H9 (cell line): ENCODE measurements around the gene MRPL9. TPM values are rescaled to one million over a fixed set of nuclear protein-coding genes. Genes with fewer than 3 reads are reported as not detected.

Experiments
- DNase-seq: peaks from one replicate; pipeline ENCODE4 v3.0.0-alpha.2; 2017
- H2AFZ ChIP-seq: one replicate; pipeline ENCODE4 v1.6.1; 2013; ENCODE audit warnings: mild to moderate bottlenecking, low read length, control low read depth, moderate library complexity
- H2AK5ac ChIP-seq: 2 replicates; pipeline ENCODE4 v1.6.1; 2013; ENCODE audit warnings: low read length, control low read depth, mixed read lengths; ENCODE audit not compliant: insufficient read length
- H2BK120ac ChIP-seq: one replicate; pipeline ENCODE4 v1.6.1; 2013; ENCODE audit warnings: low read depth, mild to moderate bottlenecking, low read length, control low read depth, inconsistent platforms; ENCODE audit not compliant: poor library complexity, severe bottlenecking
- H2BK12ac ChIP-seq: 2 replicates; pipeline ENCODE4 v1.6.1; 2013; ENCODE audit warnings: low read length, control low read depth, mixed read lengths, low read depth; ENCODE audit not compliant: insufficient read length
- H2BK15ac ChIP-seq: 2 replicates; pipeline ENCODE4 v1.6.1; 2013; ENCODE audit warnings: low read depth, low read length, control low read depth
- H2BK20ac ChIP-seq: one replicate; pipeline ENCODE4 v1.6.1; 2013; ENCODE audit warnings: low read depth, mild to moderate bottlenecking, low read length, control low read depth, inconsistent platforms; ENCODE audit not compliant: poor library complexity, severe bottlenecking
- H2BK5ac ChIP-seq: 2 replicates; pipeline ENCODE4 v1.6.1; 2013; ENCODE audit warnings: low read length, control low read depth, mixed read lengths; ENCODE audit not compliant: insufficient read length
- H3K14ac ChIP-seq: 2 replicates; pipeline ENCODE4 v1.6.1; 2013; ENCODE audit warnings: low read length, control low read depth; ENCODE audit not compliant: insufficient read depth
- H3K18ac ChIP-seq: 2 replicates; pipeline ENCODE4 v1.6.1; 2013; ENCODE audit warnings: low read depth, mild to moderate bottlenecking, mixed read lengths, low read length, control low read depth; ENCODE audit not compliant: insufficient read length
- H3K23ac ChIP-seq: 2 replicates; pipeline ENCODE4 v1.6.1; 2013; ENCODE audit warnings: low read length, control low read depth, mixed read lengths, low read depth; ENCODE audit not compliant: insufficient read length
- H3K23me2 ChIP-seq: 2 replicates; pipeline ENCODE4 v1.6.1; 2013; ENCODE audit warnings: low read depth, mild to moderate bottlenecking, mixed read lengths, low read length, control low read depth; ENCODE audit not compliant: insufficient read length, poor library complexity, severe bottlenecking
- H3K27ac ChIP-seq: 2 replicates; pipeline ENCODE4 v1.5.1; 2013; ENCODE audit warnings: low read length, control low read depth, mixed read lengths, low read depth; ENCODE audit not compliant: insufficient read length
- H3K27me3 ChIP-seq: 2 replicates; pipeline ENCODE4 v1.6.1; 2013; ENCODE audit warnings: low read length, control low read depth, inconsistent platforms; ENCODE audit not compliant: insufficient read depth
- H3K4ac ChIP-seq: 2 replicates; pipeline ENCODE4 v1.6.1; 2013; ENCODE audit warnings: low read depth, mild to moderate bottlenecking, control low read depth, inconsistent platforms, low read length, moderate library complexity
- H3K4me1 ChIP-seq: 2 replicates; pipeline ENCODE4 v1.6.1; 2013; ENCODE audit warnings: low read length, control low read depth, inconsistent platforms; ENCODE audit not compliant: insufficient read depth
- H3K4me2 ChIP-seq: 2 replicates; pipeline ENCODE4 v1.6.1; 2013; ENCODE audit warnings: low read length, control low read depth, mixed read lengths; ENCODE audit not compliant: insufficient read length, insufficient read depth
- H3K56ac ChIP-seq: 2 replicates; pipeline ENCODE4 v1.6.1; 2013; ENCODE audit warnings: low read depth, mild to moderate bottlenecking, mixed read lengths, low read length, control low read depth; ENCODE audit not compliant: insufficient read length
- H3K79me1 ChIP-seq: 2 replicates; pipeline ENCODE4 v1.6.1; 2013; ENCODE audit warnings: low read depth, mild to moderate bottlenecking, moderate library complexity, low read length, control low read depth, inconsistent platforms; ENCODE audit not compliant: insufficient read depth, poor library complexity, severe bottlenecking
- H3K79me2 ChIP-seq: 2 replicates; pipeline ENCODE4 v1.6.1; 2013; ENCODE audit warnings: low read length, control low read depth, inconsistent platforms; ENCODE audit not compliant: insufficient read depth
- H3K9ac ChIP-seq: 2 replicates; pipeline ENCODE4 v1.6.1; 2013; ENCODE audit warnings: low read length, control low read depth, mixed read lengths; ENCODE audit not compliant: insufficient read length; ENCODE audit errors: extremely low read depth
- H3K9me3 ChIP-seq: one replicate; pipeline ENCODE4 v1.6.1; 2013; ENCODE audit warnings: low read depth, low read length, inconsistent platforms; ENCODE audit not compliant: control insufficient read depth
- H3T11ph ChIP-seq: one replicate; pipeline ENCODE4 v1.6.1; 2013; ENCODE audit warnings: mild to moderate bottlenecking, low read length, control low read depth, inconsistent platforms
- H4K20me1 ChIP-seq: one replicate; pipeline ENCODE4 v1.6.1; 2013; ENCODE audit not compliant: control insufficient read depth, insufficient read length, insufficient read depth
- H4K5ac ChIP-seq: 2 replicates; pipeline ENCODE4 v1.6.1; 2013; ENCODE audit warnings: low read depth, mild to moderate bottlenecking, mixed read lengths, low read length, control low read depth; ENCODE audit not compliant: insufficient read length
- H4K8ac ChIP-seq: replicated peaks from 2 replicates; pipeline ENCODE4 v1.6.1; 2013; ENCODE audit warnings: low read length, control low read depth, mixed read lengths, low read depth; ENCODE audit not compliant: insufficient read length
- H4K91ac ChIP-seq: 2 replicates; pipeline ENCODE4 v1.6.1; 2013; ENCODE audit warnings: low read depth, mild to moderate bottlenecking, moderate library complexity, mixed read lengths, low read length, control low read depth; ENCODE audit not compliant: insufficient read length
- H3K27ac Mint-ChIP-seq, 3 experiments: 2 replicates in 2 of 3; 3 replicates in 1 of 3; pipeline ENCODE4 v1.8.0; 2020 to 2021; ENCODE audit warnings: mixed read lengths in 3 of 3, mild to moderate bottlenecking in 1 of 3, moderate library complexity in 1 of 3
- H3K27me3 Mint-ChIP-seq: 2 replicates; pipeline ENCODE4 v1.8.0; 2021; ENCODE audit warnings: low read depth, mild to moderate bottlenecking, moderate library complexity, mixed read lengths
- H3K36me3 Mint-ChIP-seq, 3 experiments: 2 replicates in 2 of 3; 3 replicates in 1 of 3; pipeline ENCODE4 v1.8.0; 2020 to 2021; ENCODE audit warnings: low read depth in 3 of 3, mixed read lengths in 3 of 3; ENCODE audit not compliant: insufficient read depth in 1 of 3
- H3K4me1 Mint-ChIP-seq, 2 experiments: 2 replicates each; pipeline ENCODE4 v1.8.0; 2020; ENCODE audit warnings: mixed read lengths in 2 of 2
- H3K4me3 Mint-ChIP-seq, 2 experiments: 2 replicates in 1 of 2; 3 replicates in 1 of 2; pipeline ENCODE4 v1.8.0; 2020 to 2021; ENCODE audit warnings: mild to moderate bottlenecking in 2 of 2, mixed read lengths in 2 of 2, moderate library complexity in 1 of 2
- H3K9me3 Mint-ChIP-seq, 2 experiments: 2 replicates in 1 of 2; 3 replicates in 1 of 2; pipeline ENCODE4 v1.8.0; 2020; ENCODE audit warnings: mild to moderate bottlenecking in 2 of 2, mixed read lengths in 2 of 2, moderate library complexity in 1 of 2
- CTCF ChIP-seq: fragments of 200-600 bp; sonication (generic); conservative IDR thresholded peaks from 3 replicates; pipeline ENCODE4 v1.8.0; 2021; ENCODE audit warnings: antibody characterized with exemption, mild to moderate bottlenecking
- WGBS: extraction: QIAGEN DNeasy Blood & Tissue Kit; methylation state at CpG from one replicate; pipeline ENCODE4 v1.1.7; 2013; ENCODE audit warnings: missing lambda C conversion rate, low lambda C conversion rate, mixed read lengths; ENCODE audit not compliant: insufficient read length; ENCODE audit errors: extremely low coverage; 5-methylcytosine and 5-hydroxymethylcytosine counted together
- total RNA-seq: library from RNA; stranded (reverse); gene quantifications from 2 replicates; pipeline ENCODE4 v1.2.1, GENCODE V29; 2021

MRPL9 gene
- total RNA-seq, 1 experiment from 2014 or later, result 102 TPM

GRCh38 chr1:151723726-151724370, 39.4 kb downstream of the MRPL9 start:
- Histone ChIP-seq H2BK5ac (no peak overlapping the region), H2BK120ac (no peak overlapping the region), H2BK20ac (no peak overlapping the region), H2BK15ac (no peak overlapping the region), H3K79me1 (no peaks in the 10 kb centered on the region), H3K9me3 (no peaks in the 10 kb centered on the region), H3K4ac (no peak overlapping the region), H3K27me3 (peaks cover 15% of the 10 kb centered on the region; the same call in 1 of the 2 replicates), H3K79me2 (no peaks in the 10 kb centered on the region), H2AK5ac (no peak overlapping the region), H2AFZ (no peak overlapping the region), H3K4me2 (no peak overlapping the region), H3K23me2 (peaks cover 9% of the 10 kb centered on the region), H3K9ac (no peak overlapping the region), H3K14ac (no peak overlapping the region), H4K5ac (no peak overlapping the region), H3T11ph (no peak overlapping the region), H3K18ac (no peak overlapping the region), H3K27ac (no peak overlapping the region), H4K91ac (no peak overlapping the region), H2BK12ac (no peak overlapping the region), H3K56ac (no peak overlapping the region), H3K4me1 (peaks cover 5% of the 10 kb centered on the region; the same call in 1 of the 2 replicates), H4K20me1 (no peaks in the 10 kb centered on the region), H4K8ac (no peak overlapping the region), H3K23ac (no peak overlapping the region)
- Mint-ChIP-seq H3K4me3 (no peak overlapping the region; a peak in 2 of 5 replicates), H3K9me3 (no peaks in the 10 kb centered on the region), H3K27me3 (peaks cover 71% of the 10 kb centered on the region), H3K36me3 (no peaks in the 10 kb centered on the region), H3K4me1 (peaks cover 40 to 50% of the 10 kb centered on the region in 2 experiments), H3K27ac (peak overlapping the region in 1 of 3 experiments; percentile 86; a peak in 3 of 7 replicates)
- TF ChIP-seq CTCF, result no peak
- no CpG with 5 or more reads among the region's 3 CpGs for WGBS
- no peak for DNase-seq
